ENCODE results near the gene CST5. TPM values are rescaled to one million over a fixed set of nuclear protein-coding genes. Genes with fewer than 3 reads are reported as not detected.
"Not testable (repeated sequence)": the region's sequence is repeated elsewhere in the genome, so short reads cannot be mapped to it uniquely, and the experiment has no call there.

CST5 gene
- total and polyA plus RNA-seq, 10 donors = not detected

DNA sequence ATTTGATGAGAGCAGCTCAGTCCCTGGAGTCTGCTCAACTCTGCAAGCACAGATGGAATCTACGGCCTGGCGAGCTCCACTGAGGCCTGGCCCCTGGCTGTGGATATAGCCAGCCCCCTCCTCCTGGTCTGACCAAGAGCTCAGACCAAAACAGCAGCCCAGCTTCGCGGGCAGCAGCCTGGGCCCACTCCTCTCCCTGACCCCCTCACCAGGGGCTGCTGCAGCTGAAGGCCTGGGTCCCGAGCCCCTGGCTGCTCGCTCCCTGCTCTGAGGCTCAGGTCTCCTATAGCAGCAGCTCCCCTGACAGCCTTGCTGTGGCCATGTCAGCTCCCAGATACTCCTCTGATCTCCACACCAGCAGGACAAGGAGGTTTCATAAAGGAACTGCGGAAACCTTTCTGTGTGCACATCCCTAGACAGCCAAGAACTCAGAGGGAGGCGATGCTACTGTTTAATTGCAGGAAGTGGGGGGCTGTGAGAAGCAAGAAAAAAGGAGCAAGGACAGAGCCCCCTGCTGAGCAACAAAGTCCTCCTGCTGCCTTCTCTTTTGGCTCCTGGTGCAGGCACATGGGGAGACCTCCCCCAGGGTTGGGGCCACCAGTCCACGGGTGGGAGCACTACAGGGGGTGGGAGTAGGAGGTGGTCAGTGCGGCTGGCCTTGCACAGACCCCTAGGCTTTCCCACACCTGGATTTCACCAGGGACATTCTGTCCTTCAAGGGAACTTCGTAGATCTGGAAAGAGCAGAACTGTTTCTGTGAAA lies 38.7 kb upstream of the CST5 start:
- H3K4me1 ChIP-seq = peaks cover 0 to 4% (median 0%) of the 10 kb centered on the region in 6 donors
- H3K4me3 ChIP-seq = no peak overlapping the region
- no peak for DNase-seq
- no peaks in the 10 kb centered on the region for H3K9me3 ChIP-seq
- no peaks in the 10 kb centered on the region for H3K36me3 ChIP-seq
- intact Hi-C loops (cut with DNase I; ENCODE audit: low total_unique reads) = no loop called here
- H3K27ac ChIP-seq = no peak overlapping the region
- no peak for TF ChIP-seq POLR2AphosphoS5 (IDR thresholded peaks at IDR 0.05)
- TF ChIP-seq, protein P1, sequence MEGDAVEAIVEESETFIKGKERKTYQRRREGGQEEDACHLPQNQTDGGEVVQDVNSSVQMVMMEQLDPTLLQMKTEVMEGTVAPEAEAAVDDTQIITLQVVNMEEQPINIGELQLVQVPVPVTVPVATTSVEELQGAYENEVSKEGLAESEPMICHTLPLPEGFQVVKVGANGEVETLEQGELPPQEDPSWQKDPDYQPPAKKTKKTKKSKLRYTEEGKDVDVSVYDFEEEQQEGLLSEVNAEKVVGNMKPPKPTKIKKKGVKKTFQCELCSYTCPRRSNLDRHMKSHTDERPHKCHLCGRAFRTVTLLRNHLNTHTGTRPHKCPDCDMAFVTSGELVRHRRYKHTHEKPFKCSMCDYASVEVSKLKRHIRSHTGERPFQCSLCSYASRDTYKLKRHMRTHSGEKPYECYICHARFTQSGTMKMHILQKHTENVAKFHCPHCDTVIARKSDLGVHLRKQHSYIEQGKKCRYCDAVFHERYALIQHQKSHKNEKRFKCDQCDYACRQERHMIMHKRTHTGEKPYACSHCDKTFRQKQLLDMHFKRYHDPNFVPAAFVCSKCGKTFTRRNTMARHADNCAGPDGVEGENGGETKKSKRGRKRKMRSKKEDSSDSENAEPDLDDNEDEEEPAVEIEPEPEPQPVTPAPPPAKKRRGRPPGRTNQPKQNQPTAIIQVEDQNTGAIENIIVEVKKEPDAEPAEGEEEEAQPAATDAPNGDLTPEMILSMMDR (IDR thresholded peaks at IDR 0.05 in 8 of 11, conservative IDR thresholded peaks at IDR 0.05 in 3 of 11) = no peak
- peaks cover 0 to 2% (median 0%) of the 10 kb centered on the region in 7 donors for H3K27me3 ChIP-seq (replicated peaks in 1 of 7)
- 62 to 73% (median 70%) methylated on average over 10 to 11 of the region's 11 CpGs for WGBS, 5 donors

DNA sequence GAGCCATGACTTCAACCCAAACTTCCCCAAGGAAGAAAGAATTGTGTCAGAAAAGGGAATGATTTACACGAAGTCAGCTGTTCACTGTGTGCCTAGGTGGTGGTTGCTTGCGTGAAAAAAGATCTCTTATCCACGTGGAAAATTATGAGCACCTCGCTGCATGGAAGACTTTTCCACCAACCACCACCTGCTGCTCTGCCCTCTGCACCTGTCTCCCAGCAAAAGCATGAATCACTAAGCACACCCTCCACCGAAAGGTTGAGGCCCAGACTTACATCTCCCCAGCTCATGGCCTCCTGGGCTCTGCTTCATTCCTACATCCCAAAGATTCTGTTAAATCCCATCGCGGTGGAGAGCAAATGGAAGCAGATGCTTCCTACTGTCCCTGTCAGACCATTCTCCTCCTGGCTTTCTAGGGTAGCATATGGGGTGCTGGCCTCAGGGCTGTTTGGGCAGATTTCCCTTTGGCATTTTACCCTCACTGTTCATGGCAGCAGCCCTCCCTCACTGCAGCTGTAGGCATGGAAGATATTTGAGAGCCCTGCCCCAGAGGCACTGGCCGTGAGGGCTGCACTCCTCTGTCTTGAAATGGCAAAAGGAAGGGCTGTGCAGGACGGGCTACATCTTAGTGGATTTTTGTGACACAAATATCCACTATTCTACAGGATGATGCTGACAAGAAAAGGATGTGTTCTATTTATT lies 37.6 kb upstream of the CST5 start:
- peaks cover 0 to 4% (median 0%) of the 10 kb centered on the region in 6 donors for H3K4me1 ChIP-seq
- no peak for TF ChIP-seq POLR2AphosphoS5 (IDR thresholded peaks at IDR 0.05)
- TF ChIP-seq, protein P1 (IDR thresholded peaks at IDR 0.05 in 8 of 11, conservative IDR thresholded peaks at IDR 0.05 in 3 of 11) = no peak
- no peak for TF ChIP-seq POLR2A (IDR thresholded peaks at IDR 0.05)
- H3K36me3 ChIP-seq = no peaks in the 10 kb centered on the region
- H3K27me3 ChIP-seq (replicated peaks in 1 of 7) = peaks cover 0 to 3% (median 0%) of the 10 kb centered on the region in 7 donors
- DNase-seq = no peak
- no peak overlapping the region for H3K27ac ChIP-seq
- WGBS, 5 donors = 80 to 89% (median 86%) methylated on average over 9 of the region's 9 CpGs
- H3K9me3 ChIP-seq = no peaks in the 10 kb centered on the region
- intact Hi-C loops (cut with DNase I; ENCODE audit: low total_unique reads) = no loop called here
- no peak overlapping the region for H3K4me3 ChIP-seq

DNA sequence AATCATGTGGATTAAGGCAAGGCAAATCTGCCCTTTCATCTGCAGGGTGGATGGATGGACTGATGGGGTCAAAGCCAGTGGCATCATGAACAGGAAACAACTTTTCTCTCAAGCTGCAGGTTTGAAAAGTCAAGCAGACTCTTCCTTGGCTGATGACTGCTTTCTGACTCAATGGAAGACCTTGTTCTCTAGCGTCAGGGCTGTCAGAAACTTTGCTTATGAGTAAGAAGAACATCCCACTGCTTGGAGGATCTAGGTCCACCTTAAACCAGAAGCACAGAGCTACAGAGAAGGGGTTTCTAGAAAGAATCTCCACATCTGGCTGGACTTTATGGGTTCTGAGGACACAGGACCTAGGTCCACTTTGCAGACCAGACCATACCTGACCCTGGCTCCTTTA lies 36.3 kb upstream of the CST5 start:
- H3K9me3 ChIP-seq = no peaks in the 10 kb centered on the region
- DNase-seq = no peak
- no peaks in the 10 kb centered on the region for H3K36me3 ChIP-seq
- intact Hi-C loops (cut with DNase I; ENCODE audit: low total_unique reads) = no loop called here
- WGBS, 5 donors = 50 to 70% (median 57%) methylated on average over 1 of the region's 1 CpG
- peaks cover 0 to 6% (median 0%) of the 10 kb centered on the region in 7 donors for H3K27me3 ChIP-seq (replicated peaks in 1 of 7)
- no peak overlapping the region for H3K27ac ChIP-seq
- H3K4me1 ChIP-seq = peaks cover 0 to 4% (median 0%) of the 10 kb centered on the region in 6 donors
- TF ChIP-seq, protein P1 (IDR thresholded peaks at IDR 0.05 in 8 of 11, conservative IDR thresholded peaks at IDR 0.05 in 3 of 11) = no peak
- TF ChIP-seq POLR2A (IDR thresholded peaks at IDR 0.05) (no peak), POLR2AphosphoS5 (IDR thresholded peaks at IDR 0.05) (no peak)
- H3K4me3 ChIP-seq = no peak overlapping the region

DNA sequence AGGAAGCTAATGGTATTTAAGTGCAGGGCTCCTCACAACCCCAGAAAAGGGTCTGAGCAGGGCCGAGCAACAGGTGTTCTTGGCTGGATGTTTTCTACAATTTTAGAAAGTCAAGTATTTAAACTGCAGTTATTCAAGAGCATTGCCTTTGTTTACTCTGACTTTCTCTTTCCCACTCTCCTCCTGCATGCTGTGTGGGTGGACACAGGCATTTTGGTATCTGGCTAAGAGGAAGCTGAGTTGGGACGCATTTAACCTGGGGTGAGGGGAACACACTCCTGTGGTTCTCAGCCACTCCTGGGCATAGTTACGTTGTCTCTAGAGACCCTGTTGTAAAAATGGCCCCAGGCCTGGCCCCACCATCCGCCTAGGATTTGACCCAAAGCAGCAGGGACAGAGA lies 34.9 kb upstream of the CST5 start:
- H3K4me1 ChIP-seq; H3K36me3 ChIP-seq; H3K27ac ChIP-seq; DNase-seq; intact Hi-C loops (cut with DNase I; ENCODE audit: low total_unique reads); H3K9me3 ChIP-seq; H3K4me3 ChIP-seq: not testable (repeated sequence)
- peaks cover 0 to 17% (median 0%) of the 10 kb centered on the region in 7 donors for H3K27me3 ChIP-seq (replicated peaks in 1 of 7)
- WGBS, 5 donors = 63 to 79% (median 74%) methylated on average over 4 of the region's 4 CpGs
